ENCODE results near the gene TMEM168. TPM values are rescaled to one million over a fixed set of nuclear protein-coding genes. Genes with fewer than 3 reads are reported as not detected.

Gene TMEM168
- total RNA-seq, 1 experiment from 2014 or later, result 11.2 TPM

DNA sequence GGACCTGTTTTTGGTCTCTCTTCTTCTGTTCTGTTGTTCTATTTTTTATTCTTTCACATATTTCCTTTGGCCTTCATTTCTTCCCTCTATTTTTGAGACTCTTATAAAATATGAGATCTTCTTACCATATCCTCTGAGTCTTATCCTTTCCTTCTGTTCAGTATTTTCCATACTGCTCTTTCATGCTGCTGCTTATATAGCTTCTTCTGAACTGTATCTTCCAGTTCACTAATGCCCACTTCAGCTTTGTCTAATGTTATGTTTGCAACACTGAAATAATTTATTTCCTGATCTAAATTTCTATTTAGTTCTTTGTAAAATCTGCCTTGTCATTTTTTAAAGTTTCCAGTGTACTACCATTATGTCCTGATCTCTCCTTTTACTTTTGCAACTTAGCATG lies 12.8 kb downstream of the TMEM168 start:
- H3K4me1 Mint-ChIP-seq, result peaks cover 3% of the 10 kb centered on the region
- H3K27me3 Mint-ChIP-seq (ENCODE audit: low read depth), result no peaks in the 10 kb centered on the region
- ChIA-PET CTCF (no interaction called here), POLR2A (no interaction called here)
- H3K4me3 Mint-ChIP-seq, result no peak overlapping the region
- no peaks in the 10 kb centered on the region for H3K9me3 Mint-ChIP-seq
- no peaks in the 10 kb centered on the region for H3K36me3 Mint-ChIP-seq
- ATAC-seq, result no peak
- TF ChIP-seq ZNF396 (CRISPR knock-in tag; IDR thresholded peaks at IDR 0.05; ENCODE audit: borderline replicate concordance), result no peak
- TF ChIP-seq ZNF423 (CRISPR knock-in tag; IDR thresholded peaks at IDR 0.05), result no peak
- TF ChIP-seq, protein P1, sequence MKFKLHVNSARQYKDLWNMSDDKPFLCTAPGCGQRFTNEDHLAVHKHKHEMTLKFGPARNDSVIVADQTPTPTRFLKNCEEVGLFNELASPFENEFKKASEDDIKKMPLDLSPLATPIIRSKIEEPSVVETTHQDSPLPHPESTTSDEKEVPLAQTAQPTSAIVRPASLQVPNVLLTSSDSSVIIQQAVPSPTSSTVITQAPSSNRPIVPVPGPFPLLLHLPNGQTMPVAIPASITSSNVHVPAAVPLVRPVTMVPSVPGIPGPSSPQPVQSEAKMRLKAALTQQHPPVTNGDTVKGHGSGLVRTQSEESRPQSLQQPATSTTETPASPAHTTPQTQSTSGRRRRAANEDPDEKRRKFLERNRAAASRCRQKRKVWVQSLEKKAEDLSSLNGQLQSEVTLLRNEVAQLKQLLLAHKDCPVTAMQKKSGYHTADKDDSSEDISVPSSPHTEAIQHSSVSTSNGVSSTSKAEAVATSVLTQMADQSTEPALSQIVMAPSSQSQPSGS (CRISPR knock-in tag; IDR thresholded peaks at IDR 0.05; ENCODE audit: borderline replicate concordance, low read depth), result no peak
- TF ChIP-seq, protein P2, sequence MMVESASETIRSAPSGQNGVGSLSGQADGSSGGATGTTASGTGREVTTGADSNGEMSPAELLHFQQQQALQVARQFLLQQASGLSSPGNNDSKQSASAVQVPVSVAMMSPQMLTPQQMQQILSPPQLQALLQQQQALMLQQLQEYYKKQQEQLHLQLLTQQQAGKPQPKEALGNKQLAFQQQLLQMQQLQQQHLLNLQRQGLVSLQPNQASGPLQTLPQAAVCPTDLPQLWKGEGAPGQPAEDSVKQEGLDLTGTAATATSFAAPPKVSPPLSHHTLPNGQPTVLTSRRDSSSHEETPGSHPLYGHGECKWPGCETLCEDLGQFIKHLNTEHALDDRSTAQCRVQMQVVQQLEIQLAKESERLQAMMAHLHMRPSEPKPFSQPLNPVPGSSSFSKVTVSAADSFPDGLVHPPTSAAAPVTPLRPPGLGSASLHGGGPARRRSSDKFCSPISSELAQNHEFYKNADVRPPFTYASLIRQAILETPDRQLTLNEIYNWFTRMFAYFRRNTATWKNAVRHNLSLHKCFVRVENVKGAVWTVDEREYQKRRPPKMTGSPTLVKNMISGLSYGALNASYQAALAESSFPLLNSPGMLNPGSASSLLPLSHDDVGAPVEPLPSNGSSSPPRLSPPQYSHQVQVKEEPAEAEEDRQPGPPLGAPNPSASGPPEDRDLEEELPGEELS (CRISPR knock-in tag; IDR thresholded peaks at IDR 0.05), result no peak
- TF ChIP-seq ZBTB21 (CRISPR knock-in tag; IDR thresholded peaks at IDR 0.05; ENCODE audit: borderline replicate concordance), result no peak
- TF ChIP-seq, protein P3, sequence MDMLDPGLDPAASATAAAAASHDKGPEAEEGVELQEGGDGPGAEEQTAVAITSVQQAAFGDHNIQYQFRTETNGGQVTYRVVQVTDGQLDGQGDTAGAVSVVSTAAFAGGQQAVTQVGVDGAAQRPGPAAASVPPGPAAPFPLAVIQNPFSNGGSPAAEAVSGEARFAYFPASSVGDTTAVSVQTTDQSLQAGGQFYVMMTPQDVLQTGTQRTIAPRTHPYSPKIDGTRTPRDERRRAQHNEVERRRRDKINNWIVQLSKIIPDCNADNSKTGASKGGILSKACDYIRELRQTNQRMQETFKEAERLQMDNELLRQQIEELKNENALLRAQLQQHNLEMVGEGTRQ (CRISPR knock-in tag; IDR thresholded peaks at IDR 0.05), result no peak
- no peak overlapping the region for H3K27ac Mint-ChIP-seq
- no peak for DNase-seq (ENCODE audit: low spot score)

DNA sequence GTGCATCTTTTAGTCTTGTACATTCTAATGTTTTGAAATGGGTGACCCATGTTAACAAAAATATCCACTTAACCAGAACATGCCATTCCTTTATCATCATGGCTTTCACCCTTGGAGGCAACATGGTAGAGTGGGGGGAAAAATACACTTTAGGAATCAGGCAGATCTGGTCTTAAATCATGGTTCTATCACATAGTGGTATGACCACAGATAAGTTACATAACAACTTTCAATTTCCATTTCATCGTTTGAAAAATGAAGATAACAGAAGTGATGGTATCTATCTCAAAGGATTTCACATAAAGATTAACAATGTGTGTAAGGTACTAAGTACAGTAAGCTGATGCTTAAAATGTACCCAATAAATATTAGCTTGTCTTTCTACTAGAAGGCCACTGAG lies 19.0 kb downstream of the TMEM168 start:
- Mint-ChIP-seq H3K9me3 (no peaks in the 10 kb centered on the region), H3K4me1 (no peaks in the 10 kb centered on the region; the same call in 1 of the 2 replicates), H3K4me3 (no peak overlapping the region), H3K36me3 (no peaks in the 10 kb centered on the region), H3K27ac (no peak overlapping the region), H3K27me3 (ENCODE audit: low read depth) (no peaks in the 10 kb centered on the region)
- ChIA-PET POLR2A (no interaction called here), CTCF (no interaction called here)
- DNase-seq (ENCODE audit: low spot score), result no peak
- ATAC-seq, result no peak
- TF ChIP-seq ZNF121 (CRISPR knock-in tag; IDR thresholded peaks at IDR 0.05), result no peak
- TF ChIP-seq, protein P4, sequence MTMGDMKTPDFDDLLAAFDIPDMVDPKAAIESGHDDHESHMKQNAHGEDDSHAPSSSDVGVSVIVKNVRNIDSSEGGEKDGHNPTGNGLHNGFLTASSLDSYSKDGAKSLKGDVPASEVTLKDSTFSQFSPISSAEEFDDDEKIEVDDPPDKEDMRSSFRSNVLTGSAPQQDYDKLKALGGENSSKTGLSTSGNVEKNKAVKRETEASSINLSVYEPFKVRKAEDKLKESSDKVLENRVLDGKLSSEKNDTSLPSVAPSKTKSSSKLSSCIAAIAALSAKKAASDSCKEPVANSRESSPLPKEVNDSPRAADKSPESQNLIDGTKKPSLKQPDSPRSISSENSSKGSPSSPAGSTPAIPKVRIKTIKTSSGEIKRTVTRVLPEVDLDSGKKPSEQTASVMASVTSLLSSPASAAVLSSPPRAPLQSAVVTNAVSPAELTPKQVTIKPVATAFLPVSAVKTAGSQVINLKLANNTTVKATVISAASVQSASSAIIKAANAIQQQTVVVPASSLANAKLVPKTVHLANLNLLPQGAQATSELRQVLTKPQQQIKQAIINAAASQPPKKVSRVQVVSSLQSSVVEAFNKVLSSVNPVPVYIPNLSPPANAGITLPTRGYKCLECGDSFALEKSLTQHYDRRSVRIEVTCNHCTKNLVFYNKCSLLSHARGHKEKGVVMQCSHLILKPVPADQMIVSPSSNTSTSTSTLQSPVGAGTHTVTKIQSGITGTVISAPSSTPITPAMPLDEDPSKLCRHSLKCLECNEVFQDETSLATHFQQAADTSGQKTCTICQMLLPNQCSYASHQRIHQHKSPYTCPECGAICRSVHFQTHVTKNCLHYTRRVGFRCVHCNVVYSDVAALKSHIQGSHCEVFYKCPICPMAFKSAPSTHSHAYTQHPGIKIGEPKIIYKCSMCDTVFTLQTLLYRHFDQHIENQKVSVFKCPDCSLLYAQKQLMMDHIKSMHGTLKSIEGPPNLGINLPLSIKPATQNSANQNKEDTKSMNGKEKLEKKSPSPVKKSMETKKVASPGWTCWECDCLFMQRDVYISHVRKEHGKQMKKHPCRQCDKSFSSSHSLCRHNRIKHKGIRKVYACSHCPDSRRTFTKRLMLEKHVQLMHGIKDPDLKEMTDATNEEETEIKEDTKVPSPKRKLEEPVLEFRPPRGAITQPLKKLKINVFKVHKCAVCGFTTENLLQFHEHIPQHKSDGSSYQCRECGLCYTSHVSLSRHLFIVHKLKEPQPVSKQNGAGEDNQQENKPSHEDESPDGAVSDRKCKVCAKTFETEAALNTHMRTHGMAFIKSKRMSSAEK (CRISPR knock-in tag; IDR thresholded peaks at IDR 0.05; ENCODE audit: borderline replicate concordance), result no peak
- no peak for TF ChIP-seq GRHL2 (CRISPR knock-in tag; IDR thresholded peaks at IDR 0.05; ENCODE audit: insufficient replicate concordance, severe bottlenecking)
- TF ChIP-seq NR3C1 (CRISPR knock-in tag; conservative IDR thresholded peaks at IDR 0.05; ENCODE audit: low read depth), result no peak
- TF ChIP-seq PREB (CRISPR knock-in tag; IDR thresholded peaks at IDR 0.05; ENCODE audit: borderline replicate concordance), result no peak
- no peak for TF ChIP-seq ZNF138 (CRISPR knock-in tag; conservative IDR thresholded peaks at IDR 0.05)
- no peak for TF ChIP-seq STAT6 (CRISPR knock-in tag; conservative IDR thresholded peaks at IDR 0.05; ENCODE audit: low read depth)
- TF ChIP-seq MAX (CRISPR knock-in tag; IDR thresholded peaks at IDR 0.05), result no peak
- no peak for TF ChIP-seq ZBTB43 (CRISPR knock-in tag; IDR thresholded peaks at IDR 0.05)
- no peak for TF ChIP-seq ZNF512 (CRISPR knock-in tag; IDR thresholded peaks at IDR 0.05; ENCODE audit: borderline replicate concordance)
